Right ventricle myocardium superior (tissue), 1 donor: ENCODE measurements around the gene RELCH. TPM values are rescaled to one million over a fixed set of nuclear protein-coding genes. Genes with fewer than 3 reads are reported as not detected.

ENCODE experiments used
- ATAC-seq: fragments of 200-7000 bp; cut with Tn5 transposase; one replicate; pipeline ENCODE4 v1.9.1; 2020; ENCODE audit warnings: mild to moderate bottlenecking; ENCODE audit not compliant: poor library complexity
- DNase-seq: peaks from one replicate; pipeline ENCODE4 v3.0.0-alpha.2; 2020
- intact Hi-C: fragments of 100-400 bp; cut with DNase I; formaldehyde crosslinking; loops from one replicate; pipeline ENCODE4 v1.11.2; 2022
- total RNA-seq: library from RNA; stranded (reverse); fragmentation: NEBNext Ultra II Directional; extraction: Animal tissue kit (Norgen Biotek cat#: 25700); gene quantifications from one replicate; pipeline ENCODE4 v1.2.1, GENCODE V29; 2021
- donor health status: DM: no; HTN: yes; CAD: no; lungs with severe emphysema.

Gene RELCH
- total RNA-seq, 1 donor from 2014 or later, result 10.0 TPM

- intact Hi-C loops, result no loop called here
- ATAC-seq (peak; percentile 34), DNase-seq (peak; percentile 63)
Measured at GRCh38 chr18:62331581-62332356, 144.7 kb downstream of the RELCH start.

DNA sequence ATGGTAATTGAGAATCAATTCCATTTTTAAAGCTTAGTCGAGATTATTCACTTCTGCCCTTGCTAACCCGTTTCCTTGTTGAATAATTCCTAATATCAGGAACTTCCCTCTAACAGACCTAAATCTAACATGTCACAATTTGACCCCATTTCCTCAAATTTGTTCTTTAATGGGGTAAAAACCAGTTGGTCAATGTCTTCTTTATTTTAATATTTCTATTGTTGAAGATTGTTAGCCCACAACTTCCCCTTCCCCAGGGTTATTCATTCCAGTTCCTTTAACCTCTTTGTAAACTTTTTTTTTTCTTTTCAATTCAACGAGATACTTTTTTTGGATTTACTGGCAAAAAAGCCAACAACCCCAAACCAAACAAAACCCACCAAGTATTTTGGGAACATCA is 145.4 kb downstream of the RELCH start:
- DNase-seq, result no peak
- intact Hi-C loops, result no loop called here
- no peak for ATAC-seq

- no peak for DNase-seq
Measured at GRCh38 chr18:62332964-62333695, 146.1 kb downstream of the RELCH start.

DNA sequence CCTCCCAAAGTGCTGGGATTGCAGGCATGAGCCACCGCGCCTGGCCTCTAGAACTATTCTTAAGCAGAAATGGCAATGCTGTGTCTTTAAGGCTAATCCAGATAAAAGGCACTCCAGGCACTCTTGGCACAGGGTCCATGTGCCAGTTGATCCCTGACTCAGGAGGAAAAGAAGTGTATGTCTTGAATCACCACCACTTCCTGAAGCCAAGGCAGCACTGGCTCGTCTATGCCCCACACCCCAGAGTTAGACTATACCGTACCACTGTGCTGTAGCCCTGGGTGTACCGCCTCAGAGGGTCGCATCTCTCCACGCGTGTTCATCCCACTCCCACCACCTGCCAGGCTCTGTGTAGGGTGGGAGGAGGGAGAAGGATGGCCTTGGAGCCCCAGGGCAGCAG is 147.1 kb downstream of the RELCH start:
- ATAC-seq (no peak), DNase-seq (no peak)
- intact Hi-C loops, result no loop called here

More at GRCh38 chr18:62332964-62333695, 146.1 kb downstream of the RELCH start:
- intact Hi-C loops, result no loop called here
- no peak for ATAC-seq

- intact Hi-C loops, result no loop called here
- ATAC-seq, result no peak
- DNase-seq, result no peak
Measured at GRCh38 chr18:62335494-62335893, 148.4 kb downstream of the RELCH start.

GRCh38 chr18:62336618-62337017 is 149.6 kb downstream of the RELCH start:
- ATAC-seq, result no peak
- DNase-seq, result no peak
- intact Hi-C loops, result no loop called here

- DNase-seq (no peak), ATAC-seq (no peak)
- intact Hi-C loops, result no loop called here
Measured at GRCh38 chr18:62337336-62337735, 150.3 kb downstream of the RELCH start.

- DNase-seq (no peak), ATAC-seq (no peak)
- intact Hi-C loops, result no loop called here
Measured at GRCh38 chr18:62338446-62339105, 151.5 kb downstream of the RELCH start.

DNA sequence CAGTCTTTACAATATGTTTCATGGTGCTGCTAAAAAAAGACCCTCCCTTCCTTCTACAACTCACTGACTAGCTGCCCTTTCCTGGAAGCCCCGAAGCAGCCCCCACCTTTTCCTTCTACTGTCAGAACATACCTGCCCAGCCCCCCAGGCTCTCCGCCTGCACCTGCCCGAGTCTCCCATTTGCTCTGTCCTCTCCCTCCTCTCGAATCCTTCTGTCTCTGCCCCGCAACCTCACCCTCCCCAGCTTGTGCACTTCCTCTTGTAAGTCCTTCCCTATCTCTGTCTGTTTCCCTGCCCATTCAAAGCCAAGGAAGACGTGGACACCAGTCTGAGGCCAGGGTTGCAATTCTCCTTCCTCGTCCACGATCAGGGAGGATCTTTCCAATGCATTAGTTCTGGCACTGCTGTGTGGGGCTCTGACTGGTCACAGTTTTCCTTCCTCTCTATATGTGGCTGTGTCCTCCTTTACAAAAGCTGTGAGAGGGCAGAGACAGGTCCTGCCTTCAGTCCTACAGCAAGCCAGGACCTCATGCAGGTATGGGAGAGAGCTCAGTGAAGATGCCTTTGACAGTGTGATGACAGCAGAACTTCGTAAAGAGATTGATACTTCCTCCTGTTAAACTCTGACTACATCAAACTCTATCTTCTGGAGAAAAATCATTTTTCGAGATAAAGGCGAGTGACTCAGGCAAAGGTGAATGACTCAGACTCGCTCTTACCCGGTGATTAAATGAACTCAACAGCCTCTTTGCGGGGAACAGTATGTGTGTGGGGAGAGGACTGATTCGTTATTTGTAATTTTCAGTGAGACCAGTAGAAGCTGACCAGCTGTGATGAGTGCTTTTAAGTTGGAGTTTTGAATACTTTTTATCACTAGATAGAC is 152.3 kb downstream of the RELCH start:
- ATAC-seq (no peak), DNase-seq (no peak)
- intact Hi-C loops, result no loop called here

DNA sequence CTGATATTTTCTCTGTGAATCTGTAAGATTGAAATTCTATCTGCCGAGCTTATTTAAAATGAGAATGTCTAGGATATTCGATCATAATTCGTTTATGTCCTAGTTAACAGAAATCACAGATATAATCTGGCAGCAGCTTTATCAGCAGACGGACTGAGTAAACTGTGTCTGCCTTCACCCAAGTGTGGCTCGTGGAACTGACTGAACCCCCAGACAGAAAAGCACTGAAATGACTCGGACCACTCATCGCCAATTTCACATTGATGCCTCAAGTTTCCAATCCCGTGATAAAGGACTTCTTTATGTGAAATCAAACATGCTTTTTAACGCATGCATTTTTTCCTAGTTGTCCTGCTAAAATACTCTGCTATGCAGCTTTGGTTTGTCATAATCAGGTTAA is 153.9 kb downstream of the RELCH start:
- ATAC-seq (no peak), DNase-seq (no peak)
- intact Hi-C loops, result no loop called here

DNA sequence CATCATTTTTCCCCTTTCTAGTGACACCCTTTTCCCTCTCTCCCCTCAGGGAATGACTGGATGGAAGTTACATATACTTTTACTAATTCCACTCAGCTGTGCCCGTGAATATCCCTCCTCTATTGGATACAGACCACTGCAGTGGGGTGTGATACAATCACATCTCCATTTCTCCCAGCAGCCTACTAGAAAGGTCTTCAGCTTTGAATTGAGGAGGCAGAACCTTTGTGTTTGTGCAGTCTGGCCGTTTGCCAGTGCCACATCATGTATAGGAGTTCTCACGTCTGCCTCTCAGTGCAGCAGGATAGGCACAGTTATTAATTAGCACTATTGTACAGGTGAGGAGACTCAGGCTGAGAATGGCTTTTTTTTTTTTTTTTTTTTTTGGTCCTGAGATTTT is 154.4 kb downstream of the RELCH start:
- ATAC-seq (no peak), DNase-seq (no peak)
- intact Hi-C loops, result no loop called here

DNA sequence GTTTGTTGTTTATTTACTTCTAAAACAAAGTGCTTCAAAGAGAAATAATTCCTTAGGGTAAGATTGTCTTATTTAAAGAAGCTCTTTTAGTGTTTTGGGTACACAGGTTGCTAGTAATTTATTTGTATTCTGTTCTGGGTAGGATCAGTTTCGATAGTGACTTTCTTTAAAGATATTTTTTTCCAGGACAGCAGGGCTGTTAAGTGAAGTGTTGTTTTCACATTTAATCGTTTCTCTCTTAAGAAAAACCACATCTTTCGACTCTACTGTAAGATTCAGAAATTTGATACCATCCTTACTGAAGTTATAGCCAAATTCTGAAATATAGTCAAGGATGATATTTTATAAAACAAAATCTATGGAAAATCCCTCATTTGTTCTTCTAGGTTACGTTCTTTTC is 155.8 kb downstream of the RELCH start:
- intact Hi-C loops, result no loop called here
- ATAC-seq (no peak), DNase-seq (no peak)

DNA sequence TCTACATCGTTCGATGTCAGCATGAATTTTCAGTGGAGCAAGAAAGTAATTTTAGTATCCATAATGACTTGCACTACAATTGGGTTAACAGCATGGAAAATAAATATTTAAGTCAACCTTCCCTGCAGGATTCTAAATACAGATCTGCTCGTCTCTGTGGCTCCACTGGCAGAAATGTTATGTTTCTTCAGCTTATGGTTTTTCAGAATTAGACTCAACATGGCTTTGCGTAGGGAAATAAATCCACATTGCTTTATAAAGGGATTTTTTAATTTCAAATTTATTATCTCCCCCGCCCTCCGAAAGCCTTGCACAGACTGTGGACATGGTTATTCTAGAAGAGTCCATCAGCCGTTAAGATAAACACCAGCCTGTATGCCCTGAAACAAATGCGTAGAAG is 156.3 kb downstream of the RELCH start:
- intact Hi-C loops, result no loop called here
- ATAC-seq, result no peak

DNA sequence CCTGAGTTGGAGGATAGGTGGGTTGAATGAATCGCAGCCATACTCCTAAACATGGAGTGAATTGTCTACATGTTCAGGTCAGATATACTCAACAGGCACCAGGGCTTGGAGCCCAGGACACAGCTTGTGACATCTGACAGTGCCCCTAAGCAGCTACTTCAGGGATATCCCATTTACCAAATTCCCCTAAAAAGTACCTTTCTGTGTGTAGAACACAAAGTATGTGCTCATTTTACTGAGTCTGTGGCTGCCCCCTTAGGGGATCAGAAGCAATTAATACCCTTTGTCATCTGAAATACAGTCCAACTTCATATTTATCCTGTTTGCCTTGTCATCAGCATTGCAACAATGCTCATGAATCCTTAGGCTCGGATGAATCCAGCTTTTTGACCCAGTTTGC is 158.9 kb downstream of the RELCH start:
- ATAC-seq (no peak), DNase-seq (no peak)
- intact Hi-C loops, result no loop called here

More for the DNA sequence above, 156.3 kb downstream of the RELCH start:
- DNase-seq, result no peak

GRCh38 chr18:62346333-62347088 is 159.5 kb downstream of the RELCH start:
- intact Hi-C loops, result no loop called here
- no peak for DNase-seq
- no peak for ATAC-seq

GRCh38 chr18:62347089-62347506 is 160.0 kb downstream of the RELCH start:
- intact Hi-C loops, result no loop called here
- DNase-seq (no peak), ATAC-seq (no peak)

DNA sequence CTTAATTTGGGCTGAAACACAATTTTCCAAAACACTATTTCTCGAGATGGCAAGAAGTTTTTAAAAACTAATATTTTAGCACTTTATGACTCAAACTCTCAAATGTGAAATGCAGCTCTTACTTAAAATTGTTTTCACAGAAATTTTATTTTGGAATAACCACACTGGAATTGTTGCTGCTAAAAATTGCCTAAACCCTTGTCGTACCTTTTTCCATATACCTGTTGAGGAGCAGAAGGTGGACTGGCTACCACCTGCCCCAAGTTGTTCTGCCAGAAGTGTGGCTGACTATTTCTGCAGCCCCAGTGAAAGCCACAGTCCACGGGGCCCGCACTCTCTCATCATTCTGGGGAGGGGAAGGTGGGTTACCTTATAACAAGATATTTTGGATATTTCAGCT is 161.4 kb downstream of the RELCH start:
- no peak for DNase-seq
- intact Hi-C loops, result no loop called here
- ATAC-seq, result no peak

- ATAC-seq, result no peak
- intact Hi-C loops, result no loop called here
- DNase-seq, result no peak
Measured at GRCh38 chr18:62353170-62353569, 166.1 kb downstream of the RELCH start.
